GM12878 (cell line): ENCODE results near the gene GRIK3. TPM values are rescaled to one million over a fixed set of nuclear protein-coding genes. Genes with fewer than 3 reads are reported as not detected.

ENCODE experiments used
- ATAC-seq: fragments of 200-7000 bp; cut with Tn5 transposase; 3 replicates; pipeline ENCODE4 v1.9.1; 2020; ENCODE audit warnings: mild to moderate bottlenecking, moderate library complexity
- BruUV-seq: library from RNA; stranded (reverse); fragments of 400-500 nt; replicated peaks from 2 replicates; lab custom pipeline; 2021; lab: Mats Ljungman, UMichigan
- CTCF ChIA-PET: fragments of 300-600 bp; sonication (Branson Sonifier 250); formaldehyde crosslinking; extraction: SDS; loops from one replicate; lab custom pipeline; 2021; ENCODE audit warnings: inconsistent platforms; lab: Yijun Ruan, JAX
- POLR2A ChIA-PET: fragments of 350-600 bp; formaldehyde crosslinking; extraction: SDS; loops from one replicate; lab custom pipeline; 2021; ENCODE audit warnings: inconsistent platforms; lab: Charles Lee
- RAD21 ChIA-PET: fragments of 300-600 bp; sonication (Branson Sonifier 250); formaldehyde crosslinking; loops from one replicate; lab custom pipeline; 2023; ENCODE audit warnings: antibody characterized with exemption; ENCODE audit not compliant: unreplicated experiment; lab: Charles Lee
- SMC1A ChIA-PET: fragments of 300-600 bp; sonication (Branson Sonifier 250); formaldehyde crosslinking; loops from one replicate; lab custom pipeline; 2023; ENCODE audit not compliant: unreplicated experiment, uncharacterized antibody; lab: Charles Lee
- DNase-seq: peaks from one replicate; pipeline ENCODE4 v3.0.0-alpha.2; 2011; ENCODE audit warnings: low read depth, low spot score
- FAIRE-seq: peaks from 3 replicates; lab custom pipeline; 2011; peaks lifted over from hg19 to GRCh38; lab: Jason Lieb, UNC
- H2AFZ ChIP-seq: 2 replicates; pipeline ENCODE4 v1.6.0; 2011; ENCODE audit warnings: low read depth, low read length, control low read depth; ENCODE audit not compliant: control insufficient read depth
- H3K27ac ChIP-seq: 2 replicates; pipeline ENCODE4 v1.5.1; 2011; ENCODE audit warnings: control low read depth; ENCODE audit not compliant: control insufficient read depth, insufficient read depth
- H3K27me3 ChIP-seq, 2 experiments: replicated peaks in 1 of 2; 2 replicates each; pipeline versions ENCODE4 v1.6.0 to v1.6.1; 2011; ENCODE audit warnings: low read length in 1 of 2; ENCODE audit not compliant: control insufficient read depth in 2 of 2, insufficient read depth in 2 of 2
- H3K36me3 ChIP-seq, 2 experiments: 2 replicates each; pipeline ENCODE4 v1.5.1; 2011; ENCODE audit warnings: low read length in 1 of 2; ENCODE audit not compliant: control insufficient read depth in 2 of 2, insufficient read depth in 2 of 2
- H3K4me1 ChIP-seq: 2 replicates; pipeline ENCODE4 v1.6.1; 2011; ENCODE audit warnings: mild to moderate bottlenecking, low read length, moderate library complexity, mixed read lengths; ENCODE audit not compliant: control insufficient read depth, insufficient read depth
- H3K4me2 ChIP-seq: 2 replicates; pipeline ENCODE4 v1.6.0; 2011; ENCODE audit warnings: control low read depth; ENCODE audit not compliant: control insufficient read depth, insufficient read depth
- H3K4me3 ChIP-seq: fragments of 200-600 bp; sonication (generic); 2 replicates; pipeline ENCODE4 v1.5.1; 2016
- H3K79me2 ChIP-seq: 2 replicates; pipeline ENCODE4 v1.6.0; 2011; ENCODE audit warnings: low read length; ENCODE audit not compliant: control insufficient read depth, insufficient read depth
- H3K9ac ChIP-seq: 2 replicates; pipeline ENCODE4 v1.8.0; 2011; ENCODE audit warnings: low read length, control low read depth, mixed read lengths; ENCODE audit not compliant: control insufficient read depth, insufficient read depth
- H3K9me3 ChIP-seq: replicated peaks from 3 replicates; pipeline ENCODE4 v1.5.1; 2011; ENCODE audit warnings: mild to moderate bottlenecking, low read length; ENCODE audit not compliant: control insufficient read depth, insufficient read depth
- H4K20me1 ChIP-seq: 2 replicates; pipeline ENCODE4 v1.6.0; 2011; ENCODE audit not compliant: control insufficient read depth, insufficient read depth
- BCL11A ChIP-seq: IDR thresholded peaks from 2 replicates; pipeline ENCODE4 v1.6.1; 2011; ENCODE audit warnings: low read depth, low read length
- CEBPB ChIP-seq, 2 experiments: fragments of 150-350 bp in 1 of 2; IDR thresholded peaks; 2 replicates each; pipeline ENCODE4 v1.6.1; 2012 to 2014; ENCODE audit warnings: low read depth in 2 of 2, low read length in 2 of 2, borderline replicate concordance in 1 of 2, inconsistent platforms in 1 of 2
- EED ChIP-seq: sonication (generic); IDR thresholded peaks from 2 replicates; pipeline ENCODE4 v1.6.1; 2016; ENCODE audit warnings: antibody characterized with exemption, low read depth
- IRF3 ChIP-seq: fragments of 450-650 bp; IDR thresholded peaks from 2 replicates; pipeline ENCODE4 v1.6.1; 2014; ENCODE audit warnings: mild to moderate bottlenecking
- SMARCA5 ChIP-seq: fragments of 450-650 bp; IDR thresholded peaks from 2 replicates; pipeline ENCODE4 v1.6.1; 2017; ENCODE audit warnings: mild to moderate bottlenecking
- ZBTB33 ChIP-seq: fragments of 450-650 bp; IDR thresholded peaks from 2 replicates; pipeline ENCODE4 v1.6.1; 2017; ENCODE audit warnings: mild to moderate bottlenecking
- WGBS: methylation state at CpG from one replicate; pipeline ENCODE4 v1.1.6; 2016; ENCODE audit warnings: low lambda C conversion rate; ENCODE audit not compliant: insufficient replicate concordance, insufficient coverage; ENCODE audit errors: missing lambda C conversion rate; 5-methylcytosine and 5-hydroxymethylcytosine counted together
- in situ Hi-C: fragments of 300-500 bp; cut with MboI; formaldehyde crosslinking; loops from 9 replicates; pipeline ENCODE4 v1.14.3; 2018; ENCODE audit warnings: mixed read lengths
- intact Hi-C: fragments of 100-400 bp; cut with micrococcal nuclease; formaldehyde crosslinking; loops from one replicate; pipeline ENCODE4 v1.14.2; 2022; ENCODE audit not compliant: unreplicated experiment
- polyA plus RNA-seq, 11 experiments: library from polyadenylated mRNA; depleted of rRNA in 4 of 11; unstranded in 6 of 11; stranded (reverse) in 5 of 11; fragments of >200 nt; fragmentation: Nextera tagmentation in 4 of 11; fragmentation: Illumina TruSeq in 1 of 11; extraction: Ambion mirVana in 4 of 11; extraction: Trizol in 1 of 11; gene quantifications; 1 replicate in 1 of 11; 2 replicates in 10 of 11; pipeline versions ENCODE4 v1.2.1 to v1.2.3, GENCODE V29; 2011 to 2016; ENCODE audit warnings: inconsistent platforms in 2 of 11, missing spikeins in 2 of 11, low read depth in 1 of 11
- total RNA-seq, 4 experiments: library from RNA; depleted of rRNA in 3 of 4; stranded (reverse); fragments of >200 nt in 3 of 4; fragmentation: Illumina TruSeq in 1 of 4; extraction: Trizol in 1 of 4; gene quantifications; 2 replicates each; pipeline versions ENCODE4 v1.2.1 to v1.2.3, GENCODE V29; 2013 to 2021

The GRIK3 gene
- total and polyA plus RNA-seq, 10 of the 15 experiments (the other 5 are each of a cell fraction or from before 2014, with no cell fraction given), result not detected

GRCh38 chr1:36994294-36994693 lies 40.0 kb downstream of the GRIK3 start (continued):
- TF ChIP-seq BCL11A, result no peak
- TF ChIP-seq, all 136 proteins: peak for 0

GRCh38 chr1:36992139-36992943 lies 42.0 kb downstream of the GRIK3 start:
- 24% methylated on average over 8 of the region's 8 CpGs for WGBS
- Histone ChIP-seq H3K9ac (no peak overlapping the region), H2AFZ (no peak overlapping the region), H3K36me3 (no peaks in the 10 kb centered on the region), H3K4me1 (no peaks in the 10 kb centered on the region), H3K27ac (no peak overlapping the region), H3K27me3 (peaks cover 0 to 5% of the 10 kb centered on the region in 2 experiments; a peak in 2 of 4 replicates), H3K9me3 (no peaks in the 10 kb centered on the region), H3K4me2 (no peak overlapping the region), H3K4me3 (no peak overlapping the region), H3K79me2 (no peaks in the 10 kb centered on the region), H4K20me1 (peaks cover 3% of the 10 kb centered on the region; the same call in 1 of the 2 replicates)
- FAIRE-seq (no peak), ATAC-seq (no peak), DNase-seq (no peak)
- intact Hi-C loops, result no loop called here
- no TSS peak for BruUV-seq
- in situ Hi-C loops, result no loop called here
- ChIA-PET RAD21 (interaction anchor here (0.6 kb wide), 1 partner anchor 364 kb away, joined by 3 read pairs; no protein-coding TSS in a partner anchor), CTCF (no interaction called here), SMC1A (no interaction called here), POLR2A (no interaction called here)
- TF ChIP-seq IRF3 (no peak), ZBTB33 (no peak), EED (no peak), CEBPB (IDR thresholded peaks at IDR 0.05; ENCODE audit: borderline replicate concordance in 1 of 2, low read depth in 2 of 2, low read length in 2 of 2) (no peak), SMARCA5 (no peak)
- TF ChIP-seq, all 136 proteins: peak for 0
